DND-41 (cell line): ENCODE measurements around the gene NCKAP5L.
A peak's percentile ranks its signal among the peaks of the same experiment; 100 is the strongest.

ENCODE experiments used
- ATAC-seq: fragments of 200-7000 bp; cut with Tn5 transposase; 3 replicates; pipeline ENCODE4 v1.9.1; 2021; ENCODE audit warnings: low read depth; ENCODE audit not compliant: insufficient read depth
- DNase-seq: peaks from one replicate; pipeline ENCODE4 v3.0.0-alpha.2; 2020
- H2AFZ ChIP-seq: 2 replicates; pipeline ENCODE4 v1.6.0; 2012; ENCODE audit warnings: low read depth, low read length
- H3K27ac ChIP-seq: 2 replicates; pipeline ENCODE4 v1.5.1; 2012; ENCODE audit warnings: low read length, inconsistent platforms
- H3K27me3 ChIP-seq: fragments of 200-600 bp; sonication (generic); 2 replicates; pipeline ENCODE4 v1.6.0; 2012; ENCODE audit warnings: low read length, mild to moderate bottlenecking, inconsistent platforms; ENCODE audit not compliant: insufficient read depth, poor library complexity
- H3K36me3 ChIP-seq: 2 replicates; pipeline ENCODE4 v1.5.1; 2012; ENCODE audit warnings: low read length, inconsistent platforms; ENCODE audit not compliant: insufficient read depth
- H3K4me1 ChIP-seq: 2 replicates; pipeline ENCODE4 v1.5.1; 2012; ENCODE audit warnings: mild to moderate bottlenecking, low read length; ENCODE audit not compliant: insufficient read depth
- H3K4me2 ChIP-seq: 2 replicates; pipeline ENCODE4 v1.6.0; 2012; ENCODE audit warnings: mild to moderate bottlenecking, moderate library complexity, low read length, inconsistent platforms; ENCODE audit not compliant: insufficient read depth
- H3K4me3 ChIP-seq, 2 experiments: fragments of 200-600 bp in 1 of 2; shearing (Covaris generic) in 1 of 2; 2 replicates each; pipeline ENCODE4 v1.5.1; 2012 to 2016; ENCODE audit warnings: inconsistent platforms in 2 of 2, low read length in 2 of 2, mild to moderate bottlenecking in 2 of 2, low read depth in 1 of 2, moderate library complexity in 1 of 2
- H3K79me2 ChIP-seq: 2 replicates; pipeline ENCODE4 v1.6.0; 2012; ENCODE audit warnings: low read length, inconsistent platforms; ENCODE audit not compliant: insufficient read depth
- H3K9ac ChIP-seq: 2 replicates; pipeline ENCODE4 v1.6.0; 2012; ENCODE audit warnings: low read depth, mild to moderate bottlenecking, inconsistent platforms, low read length, moderate library complexity
- H3K9me3 ChIP-seq: 2 replicates; pipeline ENCODE4 v1.5.1; 2012; ENCODE audit warnings: low read length, moderate library complexity, mild to moderate bottlenecking, inconsistent platforms; ENCODE audit not compliant: insufficient read depth, severe bottlenecking
- H4K20me1 ChIP-seq: 2 replicates; pipeline ENCODE4 v1.6.0; 2012; ENCODE audit warnings: low read length; ENCODE audit not compliant: insufficient read depth
- EZH2 ChIP-seq: IDR thresholded peaks from 3 replicates; pipeline ENCODE4 v1.6.1; 2012; ENCODE audit warnings: borderline replicate concordance, low read depth, mild to moderate bottlenecking, moderate library complexity, low read length, inconsistent platforms; ENCODE audit not compliant: severe bottlenecking
- TF ChIP-seq, protein P1 (sequence below): IDR thresholded peaks from 2 replicates; pipeline ENCODE4 v1.5.1; 2012; ENCODE audit warnings: borderline replicate concordance, low read length, moderate library complexity, mild to moderate bottlenecking; ENCODE audit not compliant: poor library complexity, severe bottlenecking; ENCODE audit errors: extremely low read depth

The NCKAP5L gene

GRCh38 chr12:49868449-49868848, 40.2 kb upstream of the NCKAP5L start:
- no peaks in the 10 kb centered on the region for H3K27me3 ChIP-seq
- no peaks in the 10 kb centered on the region for H3K4me1 ChIP-seq
- no peaks in the 10 kb centered on the region for H3K9me3 ChIP-seq
- H3K4me2 ChIP-seq = no peak overlapping the region
- H3K9ac ChIP-seq = no peak overlapping the region
- H3K36me3 ChIP-seq = no peaks in the 10 kb centered on the region
- H2AFZ ChIP-seq = no peak overlapping the region
- DNase-seq = no peak
- H3K4me3 ChIP-seq = no peak overlapping the region
- no peaks in the 10 kb centered on the region for H3K79me2 ChIP-seq
- TF ChIP-seq, protein P1, sequence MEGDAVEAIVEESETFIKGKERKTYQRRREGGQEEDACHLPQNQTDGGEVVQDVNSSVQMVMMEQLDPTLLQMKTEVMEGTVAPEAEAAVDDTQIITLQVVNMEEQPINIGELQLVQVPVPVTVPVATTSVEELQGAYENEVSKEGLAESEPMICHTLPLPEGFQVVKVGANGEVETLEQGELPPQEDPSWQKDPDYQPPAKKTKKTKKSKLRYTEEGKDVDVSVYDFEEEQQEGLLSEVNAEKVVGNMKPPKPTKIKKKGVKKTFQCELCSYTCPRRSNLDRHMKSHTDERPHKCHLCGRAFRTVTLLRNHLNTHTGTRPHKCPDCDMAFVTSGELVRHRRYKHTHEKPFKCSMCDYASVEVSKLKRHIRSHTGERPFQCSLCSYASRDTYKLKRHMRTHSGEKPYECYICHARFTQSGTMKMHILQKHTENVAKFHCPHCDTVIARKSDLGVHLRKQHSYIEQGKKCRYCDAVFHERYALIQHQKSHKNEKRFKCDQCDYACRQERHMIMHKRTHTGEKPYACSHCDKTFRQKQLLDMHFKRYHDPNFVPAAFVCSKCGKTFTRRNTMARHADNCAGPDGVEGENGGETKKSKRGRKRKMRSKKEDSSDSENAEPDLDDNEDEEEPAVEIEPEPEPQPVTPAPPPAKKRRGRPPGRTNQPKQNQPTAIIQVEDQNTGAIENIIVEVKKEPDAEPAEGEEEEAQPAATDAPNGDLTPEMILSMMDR = no peak
- no peak for TF ChIP-seq EZH2
- ATAC-seq = no peak
- no peaks in the 10 kb centered on the region; the same call in 1 of the 2 replicates for H4K20me1 ChIP-seq
- H3K27ac ChIP-seq = no peak overlapping the region

- H3K4me2 ChIP-seq = no peak overlapping the region
- no peaks in the 10 kb centered on the region for H3K9me3 ChIP-seq
- no peaks in the 10 kb centered on the region for H3K4me1 ChIP-seq
- H2AFZ ChIP-seq = no peak overlapping the region
- no peak overlapping the region for H3K4me3 ChIP-seq
- H3K79me2 ChIP-seq = no peaks in the 10 kb centered on the region
- no peak overlapping the region for H3K9ac ChIP-seq
- no peaks in the 10 kb centered on the region for H3K36me3 ChIP-seq
- H4K20me1 ChIP-seq = no peaks in the 10 kb centered on the region; the same call in 1 of the 2 replicates
- TF ChIP-seq, protein P1 = no peak
- TF ChIP-seq EZH2 = no peak
- no peak for ATAC-seq
- H3K27ac ChIP-seq = no peak overlapping the region
- no peak for DNase-seq
- no peaks in the 10 kb centered on the region for H3K27me3 ChIP-seq
Observed at GRCh38 chr12:49867570-49868341, 39.5 kb upstream of the NCKAP5L start.

GRCh38 chr12:49866859-49867569, 38.8 kb upstream of the NCKAP5L start:
- H3K9ac ChIP-seq = no peak overlapping the region
- H3K36me3 ChIP-seq = no peaks in the 10 kb centered on the region
- ATAC-seq (peak; percentile 92), DNase-seq (peak; percentile 78)
- peak overlapping the region; percentile 66 for H2AFZ ChIP-seq
- no peaks in the 10 kb centered on the region for H3K27me3 ChIP-seq
- no peaks in the 10 kb centered on the region for H3K4me1 ChIP-seq
- no peaks in the 10 kb centered on the region for H3K79me2 ChIP-seq
- H3K9me3 ChIP-seq = no peaks in the 10 kb centered on the region
- TF ChIP-seq EZH2 = no peak
- TF ChIP-seq, protein P1 = peak; percentile 97
- no peaks in the 10 kb centered on the region; the same call in 1 of the 2 replicates for H4K20me1 ChIP-seq
- H3K27ac ChIP-seq = no peak overlapping the region
- H3K4me2 ChIP-seq = no peak overlapping the region
- no peak overlapping the region for H3K4me3 ChIP-seq
